GM23248 (cell line): ENCODE results near the gene PSMB7. TPM values are rescaled to one million over a fixed set of nuclear protein-coding genes. Genes with fewer than 3 reads are reported as not detected.

ENCODE experiments used
- DNase-seq: peaks from one replicate; pipeline ENCODE4 v3.0.0-alpha.2; 2015
- H2AFZ ChIP-seq: fragments of 200-600 bp; sonication (generic); 2 replicates; pipeline ENCODE4 v1.6.1; 2016; ENCODE audit warnings: antibody characterized with exemption
- H3F3A ChIP-seq: fragments of 200-600 bp; sonication (generic); 2 replicates; pipeline ENCODE4 v1.6.1; 2016; ENCODE audit warnings: mild to moderate bottlenecking, antibody characterized with exemption, mixed run types; ENCODE audit not compliant: insufficient read depth
- H3K27ac ChIP-seq: fragments of 200-600 bp; sonication (generic); 2 replicates; pipeline ENCODE4 v1.5.1; 2016; ENCODE audit warnings: mild to moderate bottlenecking
- H3K27me3 ChIP-seq: fragments of 200-600 bp; sonication (generic); replicated peaks from 2 replicates; pipeline ENCODE4 v1.6.1; 2016; ENCODE audit warnings: mild to moderate bottlenecking; ENCODE audit not compliant: insufficient read depth
- H3K36me3 ChIP-seq: fragments of 200-600 bp; sonication (generic); 2 replicates; pipeline ENCODE4 v1.6.1; 2016; ENCODE audit warnings: low read depth, mild to moderate bottlenecking
- H3K4me1 ChIP-seq: fragments of 200-600 bp; sonication (generic); 2 replicates; pipeline ENCODE4 v1.6.1; 2016; ENCODE audit warnings: mild to moderate bottlenecking; ENCODE audit not compliant: insufficient read depth
- H3K4me2 ChIP-seq: fragments of 200-600 bp; sonication (generic); one replicate; pipeline ENCODE4 v1.6.1; 2016; ENCODE audit warnings: mild to moderate bottlenecking; ENCODE audit not compliant: unreplicated experiment
- H3K4me3 ChIP-seq: fragments of 200-600 bp; sonication (generic); 2 replicates; pipeline ENCODE4 v1.5.1; 2016; ENCODE audit warnings: mild to moderate bottlenecking
- H3K79me2 ChIP-seq: fragments of 200-600 bp; sonication (generic); 2 replicates; pipeline ENCODE4 v1.6.1; 2016; ENCODE audit warnings: mild to moderate bottlenecking; ENCODE audit not compliant: insufficient read depth
- H3K9ac ChIP-seq: fragments of 200-600 bp; sonication (generic); 2 replicates; pipeline ENCODE4 v1.6.1; 2016; ENCODE audit warnings: mild to moderate bottlenecking
- H3K9me2 ChIP-seq: fragments of 200-600 bp; sonication (generic); 2 replicates; pipeline ENCODE4 v1.6.1; 2016; ENCODE audit warnings: mixed run types, mild to moderate bottlenecking, moderate library complexity; ENCODE audit not compliant: insufficient read depth
- H3K9me3 ChIP-seq: fragments of 200-600 bp; sonication (generic); one replicate; pipeline ENCODE4 v1.6.1; 2017; ENCODE audit warnings: low read depth
- H4K20me1 ChIP-seq: fragments of 200-600 bp; sonication (generic); 2 replicates; pipeline ENCODE4 v1.6.0; 2016; ENCODE audit not compliant: insufficient read depth
- EZH2 ChIP-seq: fragments of 200-600 bp; sonication (generic); IDR thresholded peaks from 2 replicates; pipeline ENCODE4 v1.6.1; 2018; ENCODE audit warnings: antibody characterized with exemption, mild to moderate bottlenecking; ENCODE audit not compliant: insufficient read depth, poor library complexity, severe bottlenecking
- EZH2phosphoT487 ChIP-seq: fragments of 200-600 bp; sonication (generic); IDR thresholded peaks from 2 replicates; pipeline ENCODE4 v1.6.1; 2018; ENCODE audit warnings: antibody characterized with exemption, moderate library complexity, mild to moderate bottlenecking, low read depth; ENCODE audit not compliant: insufficient read depth
- WGBS, 2 experiments: methylation state at CpG; one replicate each; pipeline ENCODE4 v1.1.6; 2015 to 2017; ENCODE audit warnings: low lambda C conversion rate in 2 of 2, low coverage in 1 of 2; ENCODE audit errors: missing lambda C conversion rate in 2 of 2; 5-methylcytosine and 5-hydroxymethylcytosine counted together
- in situ Hi-C: fragments of 300-500 bp; cut with MboI; formaldehyde crosslinking; loops from 2 replicates; pipeline ENCODE4 v1.15.0; 2020
- polyA plus RNA-seq: library from polyadenylated mRNA; unstranded; fragments of >200 nt; fragmentation: Nextera tagmentation; extraction: Ambion mirVana; gene quantifications from 2 replicates; pipeline ENCODE4 v1.2.1, GENCODE V29; 2016
- total RNA-seq: library from RNA; depleted of rRNA; stranded (reverse); fragments of >200 nt; shearing (Covaris generic); gene quantifications from 2 replicates; pipeline ENCODE4 v1.2.3, GENCODE V29; 2014

Gene PSMB7
- total and polyA plus RNA-seq, 2 experiments from 2014 or later = 202 to 245 TPM

- no peak for DNase-seq
- Histone ChIP-seq H3K4me2 (no peak overlapping the region), H2AFZ (no peak overlapping the region), H3K9ac (no peak overlapping the region), H3K79me2 (no peaks in the 10 kb centered on the region), H3K9me2 (no peaks in the 10 kb centered on the region), H3K4me3 (no peak overlapping the region), H3K4me1 (no peaks in the 10 kb centered on the region), H3K27ac (no peak overlapping the region), H3K27me3 (peaks cover 5% of the 10 kb centered on the region; the same call in 1 of the 2 replicates), H3K36me3 (no peaks in the 10 kb centered on the region), H3F3A (no peaks in the 10 kb centered on the region), H3K9me3 (no peaks in the 10 kb centered on the region), H4K20me1 (no peaks in the 10 kb centered on the region)
- 72 to 78% methylated on average over 9 of the region's 9 CpGs for WGBS, 2 experiments
- in situ Hi-C loops = no loop called here
- no peak for TF ChIP-seq EZH2
These were observed 22.8 kb upstream of the PSMB7 start for GRCh38 chr9:124438091-124438490.

GRCh38 chr9:124437086-124437485, 21.8 kb upstream of the PSMB7 start:
- Histone ChIP-seq H3K4me1 (no peaks in the 10 kb centered on the region), H3F3A (no peaks in the 10 kb centered on the region), H3K27me3 (peaks cover 5% of the 10 kb centered on the region; the same call in 1 of the 2 replicates), H3K9me2 (no peaks in the 10 kb centered on the region), H3K27ac (no peak overlapping the region), H3K4me3 (no peak overlapping the region), H3K36me3 (no peaks in the 10 kb centered on the region), H3K9ac (no peak overlapping the region), H2AFZ (no peak overlapping the region), H3K9me3 (no peaks in the 10 kb centered on the region), H3K79me2 (no peaks in the 10 kb centered on the region), H4K20me1 (no peaks in the 10 kb centered on the region), H3K4me2 (no peak overlapping the region)
- no peak for DNase-seq
- TF ChIP-seq EZH2 (no peak), EZH2phosphoT487 (no peak)
- WGBS, 2 experiments = 88 to 99% methylated on average over 3 of the region's 3 CpGs
- in situ Hi-C loops = no loop called here

- H3F3A ChIP-seq = no peaks in the 10 kb centered on the region
- no peak for TF ChIP-seq EZH2
- TF ChIP-seq EZH2phosphoT487 = no peak
- H2AFZ ChIP-seq = no peak overlapping the region
- no peaks in the 10 kb centered on the region for H3K79me2 ChIP-seq
- no peaks in the 10 kb centered on the region for H3K9me3 ChIP-seq
- H3K4me1 ChIP-seq = no peaks in the 10 kb centered on the region
- no peaks in the 10 kb centered on the region for H3K9me2 ChIP-seq
- no peak overlapping the region for H3K4me3 ChIP-seq
- H3K27ac ChIP-seq = no peak overlapping the region
- no peak overlapping the region for H3K9ac ChIP-seq
- H3K27me3 ChIP-seq = peaks cover 5% of the 10 kb centered on the region; the same call in 1 of the 2 replicates
- H3K36me3 ChIP-seq = no peaks in the 10 kb centered on the region
- no peaks in the 10 kb centered on the region for H4K20me1 ChIP-seq
- in situ Hi-C loops = no loop called here
- DNase-seq = no peak
- no peak overlapping the region for H3K4me2 ChIP-seq
These were observed 21.1 kb upstream of the PSMB7 start for GRCh38 chr9:124436320-124436719.

GRCh38 chr9:124429530-124429867, 14.3 kb upstream of the PSMB7 start:
- Histone ChIP-seq H3K79me2 (no peaks in the 10 kb centered on the region), H3K27ac (no peak overlapping the region), H3K9me2 (no peaks in the 10 kb centered on the region), H3K27me3 (peaks cover 3% of the 10 kb centered on the region; the same call in 1 of the 2 replicates), H3K36me3 (no peaks in the 10 kb centered on the region), H2AFZ (no peak overlapping the region), H3K4me1 (no peaks in the 10 kb centered on the region), H3K4me2 (no peak overlapping the region), H3K4me3 (no peak overlapping the region), H3K9me3 (no peaks in the 10 kb centered on the region), H4K20me1 (no peaks in the 10 kb centered on the region), H3F3A (no peaks in the 10 kb centered on the region), H3K9ac (no peak overlapping the region)
- in situ Hi-C loops = no loop called here
- no peak for TF ChIP-seq EZH2phosphoT487
- TF ChIP-seq EZH2 = no peak
- 59 to 60% methylated on average over 4 of the region's 4 CpGs for WGBS, 2 experiments
- DNase-seq = no peak

GRCh38 chr9:124428751-124429529, 13.7 kb upstream of the PSMB7 start:
- H3K36me3 ChIP-seq = no peaks in the 10 kb centered on the region
- no peak for DNase-seq
- H3K27ac ChIP-seq = no peak overlapping the region
- WGBS, 2 experiments = 60 to 62% methylated on average over 28 of the region's 28 CpGs
- H4K20me1 ChIP-seq = no peaks in the 10 kb centered on the region
- H2AFZ ChIP-seq = no peak overlapping the region
- H3K4me1 ChIP-seq = no peaks in the 10 kb centered on the region
- no peaks in the 10 kb centered on the region for H3K9me3 ChIP-seq
- no peaks in the 10 kb centered on the region; the same call in 1 of the 2 replicates for H3K27me3 ChIP-seq
- in situ Hi-C loops = no loop called here
- no peak overlapping the region for H3K9ac ChIP-seq
- no peaks in the 10 kb centered on the region for H3K9me2 ChIP-seq
- no peaks in the 10 kb centered on the region for H3K79me2 ChIP-seq
- no peak overlapping the region for H3K4me2 ChIP-seq
- TF ChIP-seq EZH2 (no peak), EZH2phosphoT487 (no peak)
- H3K4me3 ChIP-seq = no peak overlapping the region
- no peaks in the 10 kb centered on the region for H3F3A ChIP-seq
